Activated CD8-positive, alpha-beta T cell treated with anti-CD3 and anti-CD28 coated beads for 36 hours (primary cell): ENCODE data around the gene GOLPH3L. TPM values are rescaled to one million over a fixed set of nuclear protein-coding genes. Genes with fewer than 3 reads are reported as not detected.

Experiments
- ATAC-seq: fragments of 200-7000 bp; cut with Tn5 transposase; one replicate; pipeline ENCODE4 v1.10.0; 2021; ENCODE audit warnings: mild to moderate bottlenecking, moderate library complexity
- CTCF ChIA-PET: fragments of 350-600 bp; sonication (Branson Sonifier 250); formaldehyde crosslinking; loops from one replicate; lab custom pipeline; 2021; ENCODE audit warnings: antibody characterized with exemption; lab: Charles Lee
- POLR2A ChIA-PET: fragments of 350-600 bp; sonication (Branson Sonifier 250); formaldehyde crosslinking; loops from one replicate; lab custom pipeline; 2021; ENCODE audit warnings: antibody characterized with exemption; lab: Charles Lee
- DNase-seq: peaks from one replicate; pipeline ENCODE4 v3.0.0-alpha.2; 2020
- H3K27ac Mint-ChIP-seq: one replicate; pipeline ENCODE4 v1.8.0; 2021; ENCODE audit warnings: mild to moderate bottlenecking, mixed read lengths
- H3K27me3 Mint-ChIP-seq: one replicate; pipeline ENCODE4 v1.8.0; 2021; ENCODE audit warnings: mixed read lengths
- H3K36me3 Mint-ChIP-seq: one replicate; pipeline ENCODE4 v1.8.0; 2021; ENCODE audit warnings: low read depth, mixed read lengths
- H3K4me1 Mint-ChIP-seq: one replicate; pipeline ENCODE4 v1.8.0; 2021; ENCODE audit warnings: low read depth, mixed read lengths
- H3K4me3 Mint-ChIP-seq: one replicate; pipeline ENCODE4 v1.8.0; 2021; ENCODE audit warnings: mild to moderate bottlenecking, moderate library complexity, mixed read lengths
- H3K9me3 Mint-ChIP-seq: one replicate; pipeline ENCODE4 v1.8.0; 2021; ENCODE audit warnings: mixed read lengths
- intact Hi-C: fragments of 100-400 bp; cut with micrococcal nuclease; formaldehyde crosslinking; loops from one replicate; pipeline ENCODE4 v1.10.0; 2022
- total RNA-seq, 2 experiments: library from RNA; stranded (reverse); gene quantifications; one replicate each; pipeline ENCODE4 v1.2.3, GENCODE V29; 2021
- TF ChIP-seq, protein P1 (sequence below): fragments of 200-600 bp; IDR thresholded peaks from one replicate; pipeline ENCODE4 v1.8.0; 2022; ENCODE audit warnings: antibody characterized with exemption, mild to moderate bottlenecking

The GOLPH3L gene
- total RNA-seq, 2 experiments from 2014 or later = 15.8 to 16.9 TPM

DNA sequence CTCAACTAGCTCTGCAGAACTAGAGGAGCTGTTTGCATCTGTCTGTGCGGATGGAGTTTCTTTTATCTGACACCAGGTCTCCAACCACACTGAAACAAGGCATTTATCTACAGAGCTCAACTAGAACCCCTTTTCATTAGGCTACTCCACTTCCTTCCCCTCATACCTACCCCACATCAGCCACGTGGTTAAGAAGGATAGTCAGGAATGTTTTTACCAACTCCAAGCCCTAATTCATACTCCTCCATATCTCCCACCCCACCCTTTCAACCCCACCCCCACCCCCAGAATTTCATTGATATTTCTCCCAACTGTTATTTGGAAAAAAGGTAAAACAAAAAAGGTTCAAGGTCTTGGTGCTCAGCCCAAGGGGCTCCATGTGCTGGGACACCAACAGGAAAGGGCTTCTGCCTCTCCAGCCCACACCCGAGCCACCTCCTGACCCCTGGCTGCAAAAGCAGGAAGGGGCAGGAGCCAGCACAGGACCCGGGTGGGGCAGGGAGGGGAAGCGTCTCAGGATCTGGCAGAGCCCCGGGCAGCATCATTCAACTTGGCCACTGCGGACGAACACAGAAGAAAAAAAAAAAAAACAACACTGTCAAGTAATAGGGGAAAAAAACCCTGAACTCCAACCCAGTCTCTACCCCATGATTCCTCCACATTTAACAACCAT lies 74.5 kb downstream of the GOLPH3L start:
- ATAC-seq (no peak), DNase-seq (no peak)
- TF ChIP-seq, protein P1, sequence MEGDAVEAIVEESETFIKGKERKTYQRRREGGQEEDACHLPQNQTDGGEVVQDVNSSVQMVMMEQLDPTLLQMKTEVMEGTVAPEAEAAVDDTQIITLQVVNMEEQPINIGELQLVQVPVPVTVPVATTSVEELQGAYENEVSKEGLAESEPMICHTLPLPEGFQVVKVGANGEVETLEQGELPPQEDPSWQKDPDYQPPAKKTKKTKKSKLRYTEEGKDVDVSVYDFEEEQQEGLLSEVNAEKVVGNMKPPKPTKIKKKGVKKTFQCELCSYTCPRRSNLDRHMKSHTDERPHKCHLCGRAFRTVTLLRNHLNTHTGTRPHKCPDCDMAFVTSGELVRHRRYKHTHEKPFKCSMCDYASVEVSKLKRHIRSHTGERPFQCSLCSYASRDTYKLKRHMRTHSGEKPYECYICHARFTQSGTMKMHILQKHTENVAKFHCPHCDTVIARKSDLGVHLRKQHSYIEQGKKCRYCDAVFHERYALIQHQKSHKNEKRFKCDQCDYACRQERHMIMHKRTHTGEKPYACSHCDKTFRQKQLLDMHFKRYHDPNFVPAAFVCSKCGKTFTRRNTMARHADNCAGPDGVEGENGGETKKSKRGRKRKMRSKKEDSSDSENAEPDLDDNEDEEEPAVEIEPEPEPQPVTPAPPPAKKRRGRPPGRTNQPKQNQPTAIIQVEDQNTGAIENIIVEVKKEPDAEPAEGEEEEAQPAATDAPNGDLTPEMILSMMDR = no peak
- Mint-ChIP-seq H3K4me1 (peaks cover 68% of the 10 kb centered on the region), H3K4me3 (no peak overlapping the region), H3K27ac (peak overlapping the region; percentile 76), H3K9me3 (no peaks in the 10 kb centered on the region), H3K27me3 (no peaks in the 10 kb centered on the region), H3K36me3 (peaks cover 66% of the 10 kb centered on the region)
- CTCF ChIA-PET = interaction anchor here (1.0 to 19.1 kb wide), 4 partner anchors 9 to 59 kb away, joined by 5 to 324 read pairs (median 6); partner anchors contain the start of gene MCL1
- POLR2A ChIA-PET = interaction anchor here (30.2 kb wide), 1 partner anchor 53 kb away, joined by 678 read pairs; the partner anchor contains the start of gene MCL1
- intact Hi-C loops = loop anchor here (10.0 kb wide), 1 partner anchor 138 kb away; the partner anchor contains the start of gene TARS2

DNA sequence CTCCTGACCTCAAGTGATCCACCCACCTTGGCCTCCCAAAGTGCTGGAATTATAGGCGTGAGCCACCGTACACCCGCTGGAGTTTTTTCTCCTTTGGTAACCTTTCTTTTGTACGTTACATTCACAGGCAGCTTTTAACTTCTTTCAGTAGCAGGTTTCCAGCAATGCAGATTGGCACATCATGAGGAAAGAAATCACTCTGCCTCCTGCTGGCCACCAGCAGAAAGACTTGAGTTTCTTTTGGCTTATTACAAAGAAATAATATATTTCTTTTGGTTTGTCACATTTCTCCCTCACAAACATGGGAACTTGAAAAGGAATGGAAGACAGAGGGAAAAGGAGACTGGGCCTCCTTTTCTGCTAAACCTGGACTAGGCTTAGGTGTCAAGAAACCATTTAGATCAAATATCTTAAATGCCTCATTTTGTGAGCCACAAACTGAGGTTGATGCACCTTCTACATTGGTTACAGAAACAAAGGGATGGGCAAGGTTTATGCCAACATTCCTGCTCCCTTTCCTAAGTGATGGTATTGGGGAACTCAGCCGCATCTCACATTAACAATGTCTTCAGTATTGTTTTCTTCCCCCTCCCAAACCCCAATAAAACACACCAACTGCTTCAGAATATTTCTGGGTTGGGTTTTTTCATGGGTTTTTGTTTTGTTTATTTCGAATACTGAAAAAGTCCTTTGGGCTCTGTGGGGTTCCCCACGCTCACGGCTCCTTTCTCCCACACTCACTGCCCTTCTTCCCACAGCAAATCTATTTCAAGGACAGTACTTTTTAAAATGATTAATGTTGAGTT lies 75.3 kb downstream of the GOLPH3L start:
- Mint-ChIP-seq H3K36me3 (peaks cover 64% of the 10 kb centered on the region), H3K9me3 (no peaks in the 10 kb centered on the region), H3K4me3 (no peak overlapping the region), H3K4me1 (peaks cover 65% of the 10 kb centered on the region), H3K27ac (peak overlapping the region; percentile 76), H3K27me3 (no peaks in the 10 kb centered on the region)
- intact Hi-C loops = loop anchor here (10.0 kb wide), 1 partner anchor 137 kb away; the partner anchor contains the start of gene TARS2
- ChIA-PET CTCF (interaction anchor here (0.7 to 19.1 kb wide), 14 partner anchors 8 to 74 kb away, joined by 3 to 324 read pairs (median 4); partner anchors contain the start of gene MCL1), POLR2A (interaction anchor here (0.9 to 30.2 kb wide), 2 partner anchors 52 to 344 kb away, joined by 4 to 678 read pairs; partner anchors contain the start of gene MCL1)
- TF ChIP-seq, protein P1 = peak; percentile 83
- ATAC-seq = peak; percentile 53
- DNase-seq = peak; percentile 77

DNA sequence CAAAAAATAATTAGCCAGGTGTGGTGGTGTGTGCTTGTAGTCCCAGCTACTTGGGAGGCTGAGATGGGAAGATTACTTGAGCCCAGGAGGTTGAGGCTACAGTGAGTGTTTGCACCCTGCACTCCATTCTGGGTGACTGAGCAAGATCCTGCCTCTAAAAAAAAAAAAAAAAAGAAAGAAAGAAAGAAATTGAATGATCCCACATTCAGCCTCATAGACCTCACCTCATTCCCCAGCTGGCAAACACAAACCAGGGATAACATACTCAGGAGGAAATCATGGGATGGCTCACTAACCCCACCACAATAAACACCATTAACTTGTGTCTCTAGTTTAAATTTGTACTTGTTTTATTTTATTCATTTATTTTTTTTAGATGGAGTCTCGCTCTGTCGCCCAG lies 76.0 kb downstream of the GOLPH3L start:
- no peaks in the 10 kb centered on the region for H3K27me3 Mint-ChIP-seq
- ChIA-PET POLR2A (interaction anchor here (0.9 to 30.2 kb wide), 2 partner anchors 51 to 345 kb away, joined by 4 to 678 read pairs; partner anchors contain the start of gene MCL1), CTCF (interaction anchor here (0.7 to 19.1 kb wide), 14 partner anchors 7 to 301 kb away, joined by 3 to 324 read pairs (median 4); partner anchors contain the start of gene MCL1)
- H3K36me3 Mint-ChIP-seq = peaks cover 67% of the 10 kb centered on the region
- TF ChIP-seq, protein P1 = no peak
- DNase-seq = no peak
- H3K4me3 Mint-ChIP-seq = no peak overlapping the region
- intact Hi-C loops = loop anchor here (10.0 kb wide), 1 partner anchor 136 kb away; the partner anchor contains the start of gene TARS2
- ATAC-seq = no peak
- H3K27ac Mint-ChIP-seq = peak overlapping the region; percentile 47
- peaks cover 68% of the 10 kb centered on the region for H3K4me1 Mint-ChIP-seq
- H3K9me3 Mint-ChIP-seq = no peaks in the 10 kb centered on the region

DNA sequence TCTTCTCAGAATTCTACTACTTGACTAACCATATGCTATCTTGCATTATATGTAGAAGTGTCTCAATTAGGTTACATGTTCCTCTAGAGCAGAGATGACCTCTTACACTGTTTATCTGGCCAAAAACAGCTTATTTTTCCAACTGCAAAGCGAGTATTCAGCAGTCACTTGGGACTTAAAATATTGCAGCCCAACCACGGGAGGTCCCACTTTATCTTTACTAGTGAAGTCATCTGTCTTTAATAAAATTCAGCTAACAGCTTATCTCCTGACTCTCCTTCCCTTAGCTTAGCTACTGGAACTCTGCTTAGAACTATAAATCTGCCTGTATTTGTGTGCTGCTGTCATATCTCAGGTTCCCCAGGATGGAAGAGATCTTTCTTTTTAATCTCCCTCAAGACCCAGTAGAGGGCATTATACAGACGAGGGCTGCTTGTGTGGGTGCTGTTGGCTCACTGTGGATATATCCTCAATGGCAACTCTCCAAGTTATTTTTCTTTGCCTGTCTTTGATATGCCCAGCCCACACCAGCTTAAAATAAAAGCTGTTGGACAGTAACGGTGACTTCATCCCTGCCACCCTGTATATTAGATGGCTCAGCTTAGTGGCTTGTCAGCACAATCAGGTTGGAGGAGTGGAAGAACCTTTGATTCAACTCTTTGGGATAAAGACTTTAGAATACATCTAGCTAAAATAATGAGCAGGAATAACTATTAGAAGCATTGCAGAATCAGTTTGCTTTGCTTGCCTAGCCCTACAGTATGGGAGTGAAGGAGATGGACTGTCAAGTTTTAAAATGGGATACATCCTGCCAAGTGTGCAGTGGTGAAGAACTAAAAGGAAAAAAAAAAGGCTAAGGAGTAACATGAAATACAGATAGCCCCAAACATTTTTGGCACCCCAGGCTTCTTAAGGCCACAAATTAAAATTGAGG lies 77.1 kb downstream of the GOLPH3L start:
- ChIA-PET POLR2A (interaction anchor here (1.1 to 30.2 kb wide), 3 partner anchors 10 to 306 kb away, joined by 4 to 678 read pairs (median 4); partner anchors contain the start of genes ENSA, MCL1 and SETDB1), CTCF (interaction anchor here (1.0 to 19.1 kb wide), 10 partner anchors 10 to 302 kb away, joined by 3 to 324 read pairs (median 4); partner anchors contain the start of gene ENSA)
- H3K4me1 Mint-ChIP-seq = peaks cover 69% of the 10 kb centered on the region
- H3K36me3 Mint-ChIP-seq = peaks cover 69% of the 10 kb centered on the region
- no peak overlapping the region for H3K4me3 Mint-ChIP-seq
- ATAC-seq (no peak), DNase-seq (no peak)
- H3K27ac Mint-ChIP-seq = peak overlapping the region; percentile 61
- H3K9me3 Mint-ChIP-seq = no peaks in the 10 kb centered on the region
- H3K27me3 Mint-ChIP-seq = no peaks in the 10 kb centered on the region
- intact Hi-C loops = loop anchor here (10.0 kb wide), 1 partner anchor 135 kb away; the partner anchor contains the start of gene TARS2
- TF ChIP-seq, protein P1 = no peak
